Lung (tissue), 12 donors: ENCODE measurements around the gene APBB2. TPM values are rescaled to one million over a fixed set of nuclear protein-coding genes. Genes with fewer than 3 reads are reported as not detected.
A peak's percentile ranks its signal among the peaks of the same experiment; 100 is the strongest.

Source experiments
- ATAC-seq: fragments of 200-7000 bp; cut with Tn5 transposase; one replicate; pipeline ENCODE4 v1.9.1; 2020; ENCODE audit warnings: moderate number of reproducible peaks; ENCODE audit not compliant: insufficient read depth, low FRiP score
- DNase-seq, 3 donors: peaks; one replicate each; pipeline ENCODE4 v3.0.0-alpha.2; 2013 to 2017
- H3K27ac ChIP-seq, 2 donors: one replicate each; pipeline ENCODE4 v1.5.1; 2013; ENCODE audit warnings: mild to moderate bottlenecking in 2 of 2, moderate library complexity in 2 of 2, control low read depth in 1 of 2, inconsistent platforms in 1 of 2, low read depth in 1 of 2, low read length in 1 of 2
- H3K27me3 ChIP-seq, 3 donors: one replicate each; pipeline ENCODE4 v1.5.1; 2013; ENCODE audit warnings: low read length in 2 of 3; ENCODE audit not compliant: control insufficient read depth in 3 of 3, insufficient read depth in 3 of 3
- H3K36me3 ChIP-seq, 4 donors: one replicate each; pipeline ENCODE4 v1.5.1; 2013; ENCODE audit warnings: low read length in 4 of 4, mild to moderate bottlenecking in 1 of 4, moderate library complexity in 1 of 4; ENCODE audit not compliant: control insufficient read depth in 4 of 4, insufficient read depth in 4 of 4
- H3K4me1 ChIP-seq, 5 donors: one replicate each; pipeline ENCODE4 v1.5.1; 2013; ENCODE audit warnings: low read length in 5 of 5, mild to moderate bottlenecking in 2 of 5, moderate library complexity in 1 of 5; ENCODE audit not compliant: control insufficient read depth in 5 of 5, insufficient read depth in 5 of 5
- H3K4me3 ChIP-seq: one replicate; pipeline ENCODE4 v1.5.1; 2013; ENCODE audit warnings: mild to moderate bottlenecking, control low read depth, moderate library complexity
- H3K9ac ChIP-seq, 2 donors: one replicate each; pipeline ENCODE4 v1.5.1; 2013; ENCODE audit warnings: low read length in 2 of 2, control low read depth in 1 of 2; ENCODE audit not compliant: insufficient read depth in 1 of 2
- H3K9me3 ChIP-seq, 4 donors: one replicate each; pipeline ENCODE4 v1.5.1; 2013; ENCODE audit warnings: low read length in 3 of 4, mild to moderate bottlenecking in 1 of 4, moderate library complexity in 1 of 4; ENCODE audit not compliant: control insufficient read depth in 4 of 4, insufficient read depth in 3 of 4
- WGBS, 2 donors: extraction: QIAGEN DNeasy Blood & Tissue Kit; methylation state at CpG; one replicate each; pipeline ENCODE4 v1.1.7; 2013; 5-methylcytosine and 5-hydroxymethylcytosine counted together
- polyA plus RNA-seq, 2 donors: library from polyadenylated mRNA; stranded (reverse); fragments of 200-250 nt; gene quantifications; one replicate each; pipeline ENCODE4 v1.2.1, GENCODE V29; 2013
- total RNA-seq, 2 donors: library from RNA; depleted of rRNA in 1 of 2; stranded (reverse); fragments of >200 nt in 1 of 2; gene quantifications; one replicate each; pipeline ENCODE4 v1.2.1, GENCODE V29; 2014 to 2021
- TF ChIP-seq, protein P1 (sequence below): IDR thresholded peaks from 2 replicates; pipeline ENCODE4 v1.5.1; 2012; ENCODE audit warnings: mild to moderate bottlenecking; ENCODE audit errors: control extremely low read depth, extremely low read depth
- donor health status: control.
- donor health status: control.
- donor health status: Bipolar disorder and iron deficiency.
- donor health status: healthy.
- donor health status: DM: yes; HTN: yes; CAD: no.

The APBB2 gene
- total and polyA plus RNA-seq, 4 donors, result 13.3 to 99.0 (median 40.4) TPM

DNA sequence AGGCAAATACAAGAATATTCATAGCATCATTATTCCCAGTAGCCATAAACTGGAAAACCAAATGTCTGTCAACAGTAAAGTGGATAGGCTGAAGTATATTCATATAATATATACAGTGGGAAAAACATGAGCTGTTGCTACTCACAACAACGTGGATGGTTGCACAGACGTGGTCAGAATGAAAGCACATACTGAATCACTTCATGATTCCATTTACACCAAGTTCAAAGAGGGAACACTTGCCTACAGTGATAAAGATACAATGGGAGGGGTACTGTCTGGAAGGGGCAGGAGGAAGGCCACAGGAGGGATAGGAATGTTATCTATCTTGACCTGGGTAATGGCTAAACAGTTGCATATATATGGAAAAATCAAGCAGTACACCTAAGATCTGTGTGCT, 25.3 kb downstream of the APBB2 start:
- Histone ChIP-seq H3K27ac (no peak overlapping the region), H3K4me3 (no peak overlapping the region), H3K27me3 (no peaks in the 10 kb centered on the region), H3K9ac (no peak overlapping the region), H3K9me3 (no peaks in the 10 kb centered on the region), H3K4me1 (peaks cover 0 to 13% (median 5%) of the 10 kb centered on the region in 5 donors), H3K36me3 (no peaks in the 10 kb centered on the region)
- ATAC-seq (no peak), DNase-seq (no peak)
- WGBS, 2 donors, result 76 to 83% methylated on average over 2 of the region's 2 CpGs
- TF ChIP-seq, protein P1, sequence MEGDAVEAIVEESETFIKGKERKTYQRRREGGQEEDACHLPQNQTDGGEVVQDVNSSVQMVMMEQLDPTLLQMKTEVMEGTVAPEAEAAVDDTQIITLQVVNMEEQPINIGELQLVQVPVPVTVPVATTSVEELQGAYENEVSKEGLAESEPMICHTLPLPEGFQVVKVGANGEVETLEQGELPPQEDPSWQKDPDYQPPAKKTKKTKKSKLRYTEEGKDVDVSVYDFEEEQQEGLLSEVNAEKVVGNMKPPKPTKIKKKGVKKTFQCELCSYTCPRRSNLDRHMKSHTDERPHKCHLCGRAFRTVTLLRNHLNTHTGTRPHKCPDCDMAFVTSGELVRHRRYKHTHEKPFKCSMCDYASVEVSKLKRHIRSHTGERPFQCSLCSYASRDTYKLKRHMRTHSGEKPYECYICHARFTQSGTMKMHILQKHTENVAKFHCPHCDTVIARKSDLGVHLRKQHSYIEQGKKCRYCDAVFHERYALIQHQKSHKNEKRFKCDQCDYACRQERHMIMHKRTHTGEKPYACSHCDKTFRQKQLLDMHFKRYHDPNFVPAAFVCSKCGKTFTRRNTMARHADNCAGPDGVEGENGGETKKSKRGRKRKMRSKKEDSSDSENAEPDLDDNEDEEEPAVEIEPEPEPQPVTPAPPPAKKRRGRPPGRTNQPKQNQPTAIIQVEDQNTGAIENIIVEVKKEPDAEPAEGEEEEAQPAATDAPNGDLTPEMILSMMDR, result no peak

DNA sequence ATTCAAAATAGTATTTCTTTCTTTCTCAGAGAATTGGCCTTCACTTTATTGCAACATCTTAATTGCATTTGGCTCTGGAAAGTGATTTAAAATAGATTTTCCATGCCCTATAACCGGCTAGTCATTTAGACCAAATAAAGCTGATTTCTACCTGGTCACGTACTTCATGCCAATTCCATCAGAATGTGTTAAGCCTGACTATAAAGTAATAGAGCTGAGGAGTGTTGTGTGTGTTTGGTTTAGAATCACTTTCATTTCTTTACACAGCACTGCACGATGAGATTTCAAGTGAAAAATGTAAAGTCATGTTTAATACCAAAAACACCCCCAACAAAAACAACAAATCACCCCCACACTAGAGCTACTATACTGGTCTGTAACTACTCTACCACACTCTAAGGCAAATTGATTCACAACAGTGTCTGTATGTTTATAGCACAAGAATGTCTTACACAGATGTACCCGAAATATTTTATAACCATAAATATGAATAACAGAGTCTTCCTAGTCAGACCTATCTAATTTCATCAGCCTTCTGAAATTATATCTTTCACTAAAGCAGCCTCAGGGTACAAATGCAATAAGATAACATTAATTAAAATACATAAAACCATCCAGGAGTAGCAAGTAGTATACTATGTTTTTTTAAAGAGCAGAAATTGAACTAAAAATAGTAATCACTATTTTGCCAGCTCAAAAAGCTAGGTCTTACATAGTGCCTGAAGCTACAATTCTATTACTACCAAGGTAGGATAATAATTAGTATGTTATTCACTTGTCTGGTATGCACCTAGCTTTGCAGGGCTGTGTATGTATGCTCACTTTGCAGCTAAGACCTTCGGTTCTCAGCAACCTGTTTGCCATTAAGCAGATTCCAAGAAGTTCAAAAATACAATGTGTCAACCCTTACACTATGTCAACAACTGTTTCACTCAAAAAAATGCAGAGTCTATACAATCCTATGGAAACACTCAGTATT, 28.4 kb downstream of the APBB2 start:
- Histone ChIP-seq H3K4me3 (no peak overlapping the region), H3K9me3 (no peaks in the 10 kb centered on the region), H3K9ac (no peak overlapping the region), H3K27me3 (no peaks in the 10 kb centered on the region), H3K36me3 (no peaks in the 10 kb centered on the region), H3K27ac (no peak overlapping the region), H3K4me1 (peaks cover 0 to 13% (median 6%) of the 10 kb centered on the region in 5 donors)
- TF ChIP-seq, protein P1, result no peak
- 50 to 83% methylated on average over 5 of the region's 5 CpGs for WGBS, 2 donors
- ATAC-seq, result peak; percentile 27
- peak in 2 of 3 donors; percentile 21 to 32 for DNase-seq

DNA sequence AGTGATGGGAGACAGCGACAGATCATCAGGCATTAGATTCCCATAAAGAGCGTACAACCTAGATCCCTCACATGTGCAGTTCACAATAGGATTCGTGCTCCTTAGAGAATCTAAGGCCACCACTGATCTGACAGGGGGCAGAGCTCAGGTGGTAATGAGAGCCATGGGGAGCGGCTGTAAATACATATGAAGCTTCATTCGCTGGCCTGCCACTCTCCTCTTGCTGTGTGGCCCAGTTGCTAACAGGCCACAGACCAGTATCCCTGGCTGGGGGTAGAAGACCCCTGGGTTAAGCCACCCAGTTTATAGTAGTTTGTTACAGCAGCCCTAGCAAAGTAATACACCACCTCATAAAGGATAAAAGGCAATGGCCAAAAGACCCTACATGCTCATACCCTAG, 30.3 kb downstream of the APBB2 start:
- TF ChIP-seq, protein P1, result no peak
- Histone ChIP-seq H3K4me1 (peaks cover under 1 to 25% (median 8%) of the 10 kb centered on the region in 5 donors), H3K27me3 (no peaks in the 10 kb centered on the region), H3K9ac (no peak overlapping the region), H3K36me3 (no peaks in the 10 kb centered on the region), H3K4me3 (no peak overlapping the region), H3K9me3 (no peaks in the 10 kb centered on the region), H3K27ac (no peak overlapping the region)
- DNase-seq (no peak), ATAC-seq (no peak)
- 92 to 98% methylated on average over 5 of the region's 5 CpGs for WGBS, 2 donors
